Naive thymus-derived CD4-positive, alpha-beta T cell (primary cell): Measurements from ENCODE around the gene TPP2. TPM values are rescaled to one million over a fixed set of nuclear protein-coding genes. Genes with fewer than 3 reads are reported as not detected.

Experiments used
- ATAC-seq: fragments of 150-1000 bp; cut with Tn5 transposase; 2 replicates; pipeline ENCODE4 v1.10.0; 2021; ENCODE audit warnings: mild to moderate bottlenecking, moderate library complexity
- CTCF ChIA-PET: fragments of 350-600 bp; sonication (Branson Sonifier 250); formaldehyde crosslinking; loops from one replicate; lab custom pipeline; 2021; ENCODE audit warnings: antibody characterized with exemption; lab: Charles Lee
- POLR2A ChIA-PET: fragments of 350-600 bp; sonication (Branson Sonifier 250); formaldehyde crosslinking; loops from one replicate; lab custom pipeline; 2021; ENCODE audit warnings: antibody characterized with exemption, inconsistent platforms; lab: Charles Lee
- DNase-seq, 9 donors: peaks; one replicate each; pipeline versions ENCODE4 v3.0.0 to v3.0.0-alpha.2; 2020 to 2022; ENCODE audit warnings: mixed read lengths in 1 of 9
- H3K27ac ChIP-seq: one replicate; pipeline ENCODE4 v1.7.0; 2013; ENCODE audit warnings: mild to moderate bottlenecking, low read depth, low read length, moderate library complexity
- H3K27me3 ChIP-seq, 2 donors: one replicate each; pipeline ENCODE4 v1.7.0; 2013; ENCODE audit warnings: low read length in 2 of 2, mild to moderate bottlenecking in 2 of 2, moderate library complexity in 2 of 2; ENCODE audit not compliant: control insufficient read depth in 2 of 2, insufficient read depth in 2 of 2
- H3K36me3 ChIP-seq, 3 experiments: 1 replicate in 2 of 3; 2 replicates in 1 of 3; pipeline ENCODE4 v1.7.0; 2013; ENCODE audit warnings: low read length in 3 of 3, mild to moderate bottlenecking in 3 of 3, moderate library complexity in 1 of 3; ENCODE audit not compliant: insufficient read depth in 3 of 3, control insufficient read depth in 2 of 3
- H3K4me1 ChIP-seq, 2 donors: one replicate each; pipeline ENCODE4 v1.7.0; 2013; ENCODE audit warnings: low read length in 2 of 2, mild to moderate bottlenecking in 2 of 2, moderate library complexity in 1 of 2; ENCODE audit not compliant: control insufficient read depth in 2 of 2, insufficient read depth in 2 of 2
- H3K4me3 ChIP-seq: 2 replicates; pipeline ENCODE4 v1.7.0; 2013; ENCODE audit warnings: mild to moderate bottlenecking, low read length
- H3K9me3 ChIP-seq, 3 experiments: 1 replicate in 2 of 3; 2 replicates in 1 of 3; pipeline ENCODE4 v1.7.0; 2013; ENCODE audit warnings: low read length in 3 of 3; ENCODE audit not compliant: control insufficient read depth in 2 of 3
- H3K27ac Mint-ChIP-seq, 9 donors: one replicate each; pipeline ENCODE4 v1.8.0; 2020 to 2022; ENCODE audit warnings: mixed read lengths in 9 of 9, mild to moderate bottlenecking in 8 of 9, moderate library complexity in 5 of 9, inconsistent platforms in 2 of 9
- H3K27me3 Mint-ChIP-seq, 5 donors: one replicate each; pipeline ENCODE4 v1.8.0; 2021 to 2022; ENCODE audit warnings: mixed read lengths in 5 of 5, mild to moderate bottlenecking in 1 of 5
- H3K36me3 Mint-ChIP-seq, 5 donors: one replicate each; pipeline ENCODE4 v1.8.0; 2020 to 2022; ENCODE audit warnings: mixed read lengths in 5 of 5, mild to moderate bottlenecking in 3 of 5, inconsistent platforms in 1 of 5
- H3K4me1 Mint-ChIP-seq, 7 donors: one replicate each; pipeline ENCODE4 v1.8.0; 2020 to 2022; ENCODE audit warnings: mixed read lengths in 7 of 7, mild to moderate bottlenecking in 3 of 7, inconsistent platforms in 1 of 7
- H3K4me3 Mint-ChIP-seq, 10 donors: one replicate each; pipeline ENCODE4 v1.8.0; 2020 to 2022; ENCODE audit warnings: mild to moderate bottlenecking in 10 of 10, mixed read lengths in 10 of 10, moderate library complexity in 6 of 10, inconsistent platforms in 2 of 10
- H3K9me3 Mint-ChIP-seq, 11 donors: one replicate each; pipeline ENCODE4 v1.8.0; 2020 to 2022; ENCODE audit warnings: mixed read lengths in 11 of 11, mild to moderate bottlenecking in 4 of 11, inconsistent platforms in 1 of 11, moderate library complexity in 1 of 11
- intact Hi-C, 2 donors: fragments of 100-400 bp; cut with micrococcal nuclease; formaldehyde crosslinking; loops; one replicate each; pipeline ENCODE4 v1.15.1; 2023
- polyA plus RNA-seq, 2 donors: library from polyadenylated mRNA; unstranded; fragments of 300-500 nt; fragmentation: Illumina TruSeq; gene quantifications; one replicate each; pipeline ENCODE4 v1.2.3, GENCODE V29; 2021
- total RNA-seq, 6 experiments: library from RNA in 5 of 6; stranded (reverse) in 5 of 6; gene quantifications; 1 replicate in 5 of 6; 2 replicates in 1 of 6; pipeline ENCODE4 v1.2.3 and lab custom pipeline; 2021 to 2026

TPP2 gene
- total and polyA plus RNA-seq, 7 experiments from 2014 or later = 49.4 to 158 (median 112) TPM

GRCh38 chr13:102704238-102705058 is 107.7 kb downstream of the TPP2 start:
- H3K36me3 ChIP-seq = no peaks in the 10 kb centered on the region
- no peaks in the 10 kb centered on the region for H3K4me1 ChIP-seq
- H3K27me3 Mint-ChIP-seq = peaks cover 0 to 44% (median 16%) of the 10 kb centered on the region in 5 donors
- H3K4me3 Mint-ChIP-seq = no peak overlapping the region
- ChIA-PET POLR2A (no interaction called here), CTCF (no interaction called here)
- peaks cover 0 to 4% (median 0%) of the 10 kb centered on the region in 3 experiments for H3K9me3 ChIP-seq
- no peaks in the 10 kb centered on the region for H3K27me3 ChIP-seq
- intact Hi-C loops = no loop called here
- H3K36me3 Mint-ChIP-seq = no peaks in the 10 kb centered on the region
- no peak overlapping the region for H3K27ac Mint-ChIP-seq
- no peak overlapping the region for H3K4me3 ChIP-seq
- H3K9me3 Mint-ChIP-seq = peaks cover 0 to 8% (median 5%) of the 10 kb centered on the region in 11 donors
- DNase-seq (no peak), ATAC-seq (no peak)
- no peaks in the 10 kb centered on the region for H3K4me1 Mint-ChIP-seq
- no peak overlapping the region for H3K27ac ChIP-seq

- H3K36me3 Mint-ChIP-seq = no peaks in the 10 kb centered on the region
- Histone ChIP-seq H3K4me1 (no peaks in the 10 kb centered on the region), H3K9me3 (peaks cover 0 to 4% (median 0%) of the 10 kb centered on the region in 3 experiments), H3K27me3 (no peaks in the 10 kb centered on the region), H3K36me3 (no peaks in the 10 kb centered on the region), H3K4me3 (no peak overlapping the region), H3K27ac (no peak overlapping the region)
- H3K4me3 Mint-ChIP-seq = no peak overlapping the region
- POLR2A ChIA-PET = no interaction called here
- intact Hi-C loops = no loop called here
- ATAC-seq (no peak), DNase-seq (no peak)
- H3K9me3 Mint-ChIP-seq = peaks cover 0 to 17% (median 5%) of the 10 kb centered on the region in 11 donors
- no peak overlapping the region for H3K27ac Mint-ChIP-seq
- no peaks in the 10 kb centered on the region for H3K4me1 Mint-ChIP-seq
- H3K27me3 Mint-ChIP-seq = peaks cover 4 to 42% (median 14%) of the 10 kb centered on the region in 5 donors
- CTCF ChIA-PET = no interaction called here
Observed at GRCh38 chr13:102707467-102707866, 110.7 kb downstream of the TPP2 start.

- ChIA-PET CTCF (no interaction called here), POLR2A (no interaction called here)
Observed at GRCh38 chr13:102708211-102708610, 111.4 kb downstream of the TPP2 start.

GRCh38 chr13:102708991-102709390 is 112.2 kb downstream of the TPP2 start:
- ATAC-seq (no peak), DNase-seq (no peak)
- Mint-ChIP-seq H3K27ac (no peak overlapping the region), H3K4me1 (no peaks in the 10 kb centered on the region), H3K27me3 (peaks cover 4 to 33% (median 21%) of the 10 kb centered on the region in 5 donors), H3K36me3 (no peaks in the 10 kb centered on the region), H3K4me3 (no peak overlapping the region), H3K9me3 (peaks cover 0 to 17% (median 5%) of the 10 kb centered on the region in 11 donors)
- Histone ChIP-seq H3K27me3 (no peaks in the 10 kb centered on the region), H3K27ac (no peak overlapping the region), H3K4me3 (no peak overlapping the region), H3K4me1 (no peaks in the 10 kb centered on the region), H3K36me3 (no peaks in the 10 kb centered on the region), H3K9me3 (peaks cover 0 to 4% (median 0%) of the 10 kb centered on the region in 3 experiments)
- ChIA-PET POLR2A (no interaction called here), CTCF (no interaction called here)
- intact Hi-C loops = no loop called here

More at GRCh38 chr13:102708211-102708610, 111.4 kb downstream of the TPP2 start:
- no peaks in the 10 kb centered on the region for H3K36me3 ChIP-seq
- Mint-ChIP-seq H3K36me3 (no peaks in the 10 kb centered on the region), H3K27ac (no peak overlapping the region), H3K27me3 (peaks cover 4 to 39% (median 17%) of the 10 kb centered on the region in 5 donors), H3K9me3 (peaks cover 0 to 17% (median 5%) of the 10 kb centered on the region in 11 donors), H3K4me3 (no peak overlapping the region), H3K4me1 (no peaks in the 10 kb centered on the region)
- no peaks in the 10 kb centered on the region for H3K4me1 ChIP-seq
- intact Hi-C loops = no loop called here
- DNase-seq (no peak), ATAC-seq (no peak)
- H3K4me3 ChIP-seq = no peak overlapping the region
- no peak overlapping the region for H3K27ac ChIP-seq
- H3K9me3 ChIP-seq = peaks cover 0 to 4% (median 0%) of the 10 kb centered on the region in 3 experiments
- no peaks in the 10 kb centered on the region for H3K27me3 ChIP-seq

GRCh38 chr13:102709536-102709935 is 112.8 kb downstream of the TPP2 start:
- no peak for ATAC-seq
- peaks cover 0 to 17% (median 5%) of the 10 kb centered on the region in 11 donors for H3K9me3 Mint-ChIP-seq
- intact Hi-C loops = no loop called here
- Histone ChIP-seq H3K4me3 (no peak overlapping the region), H3K27me3 (no peaks in the 10 kb centered on the region), H3K9me3 (peaks cover 0 to 4% (median 0%) of the 10 kb centered on the region in 3 experiments), H3K27ac (no peak overlapping the region), H3K36me3 (no peaks in the 10 kb centered on the region), H3K4me1 (no peaks in the 10 kb centered on the region)
- peaks cover 4 to 30% (median 21%) of the 10 kb centered on the region in 5 donors for H3K27me3 Mint-ChIP-seq
- H3K27ac Mint-ChIP-seq = no peak overlapping the region
- POLR2A ChIA-PET = no interaction called here
- DNase-seq = no peak
- no peak overlapping the region for H3K4me3 Mint-ChIP-seq
- no peaks in the 10 kb centered on the region for H3K4me1 Mint-ChIP-seq
- no peaks in the 10 kb centered on the region for H3K36me3 Mint-ChIP-seq
- CTCF ChIA-PET = no interaction called here

GRCh38 chr13:102710261-102710679 is 113.5 kb downstream of the TPP2 start:
- ChIA-PET CTCF (no interaction called here), POLR2A (no interaction called here)
- Mint-ChIP-seq H3K4me1 (no peaks in the 10 kb centered on the region), H3K36me3 (no peaks in the 10 kb centered on the region), H3K9me3 (peaks cover 0 to 17% (median 5%) of the 10 kb centered on the region in 11 donors), H3K27ac (no peak overlapping the region), H3K27me3 (peaks cover 4 to 28% (median 19%) of the 10 kb centered on the region in 5 donors), H3K4me3 (no peak overlapping the region)
- no peak for ATAC-seq
- intact Hi-C loops = no loop called here
- no peaks in the 10 kb centered on the region for H3K27me3 ChIP-seq
- H3K36me3 ChIP-seq = no peaks in the 10 kb centered on the region
- no peak overlapping the region for H3K4me3 ChIP-seq
- no peak overlapping the region for H3K27ac ChIP-seq
- DNase-seq = no peak
- H3K9me3 ChIP-seq = peaks cover 0 to 4% (median 0%) of the 10 kb centered on the region in 3 experiments
- H3K4me1 ChIP-seq = no peaks in the 10 kb centered on the region
